ENCODE data around the gene GATAD2A.

The GATAD2A gene

DNA sequence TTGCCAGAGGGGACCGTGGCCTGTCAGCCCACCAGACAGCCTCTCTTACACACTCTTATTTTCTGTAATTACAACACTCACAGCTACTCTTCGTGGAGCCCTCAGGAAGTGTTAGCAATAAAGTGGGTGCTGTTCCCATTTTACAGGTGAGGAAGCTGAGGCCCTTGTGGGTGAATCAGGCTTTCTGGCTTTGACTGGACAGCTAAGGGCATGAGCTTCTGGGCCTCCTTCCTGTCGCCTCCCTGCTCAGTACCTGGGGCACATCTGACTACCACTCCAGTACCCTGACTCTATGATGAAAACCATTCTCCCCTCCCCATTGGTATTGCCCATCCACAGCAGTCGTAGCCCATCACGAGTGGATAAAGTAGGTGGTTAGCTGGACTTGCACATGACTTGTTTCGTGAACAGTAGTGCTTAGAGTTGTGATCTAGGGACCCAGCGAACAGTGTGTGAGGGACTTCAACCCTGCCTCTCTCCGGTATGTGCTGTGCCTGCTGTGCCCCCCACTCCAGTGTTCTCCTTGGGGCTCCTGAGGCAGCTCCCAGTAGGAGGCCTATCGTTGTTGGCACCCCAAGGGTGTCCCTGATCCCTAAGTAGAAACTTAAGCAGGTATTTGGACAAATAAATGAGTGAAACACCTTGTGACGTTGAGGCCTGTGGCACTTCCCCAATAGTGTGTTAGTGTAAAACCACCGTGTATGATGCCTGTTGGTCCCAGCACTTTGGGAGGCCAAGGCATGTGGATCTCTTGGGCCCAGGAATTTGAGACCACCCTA lies 38.6 kb downstream of the GATAD2A start:
- no peak for FAIRE-seq
- TF ChIP-seq, protein P1, sequence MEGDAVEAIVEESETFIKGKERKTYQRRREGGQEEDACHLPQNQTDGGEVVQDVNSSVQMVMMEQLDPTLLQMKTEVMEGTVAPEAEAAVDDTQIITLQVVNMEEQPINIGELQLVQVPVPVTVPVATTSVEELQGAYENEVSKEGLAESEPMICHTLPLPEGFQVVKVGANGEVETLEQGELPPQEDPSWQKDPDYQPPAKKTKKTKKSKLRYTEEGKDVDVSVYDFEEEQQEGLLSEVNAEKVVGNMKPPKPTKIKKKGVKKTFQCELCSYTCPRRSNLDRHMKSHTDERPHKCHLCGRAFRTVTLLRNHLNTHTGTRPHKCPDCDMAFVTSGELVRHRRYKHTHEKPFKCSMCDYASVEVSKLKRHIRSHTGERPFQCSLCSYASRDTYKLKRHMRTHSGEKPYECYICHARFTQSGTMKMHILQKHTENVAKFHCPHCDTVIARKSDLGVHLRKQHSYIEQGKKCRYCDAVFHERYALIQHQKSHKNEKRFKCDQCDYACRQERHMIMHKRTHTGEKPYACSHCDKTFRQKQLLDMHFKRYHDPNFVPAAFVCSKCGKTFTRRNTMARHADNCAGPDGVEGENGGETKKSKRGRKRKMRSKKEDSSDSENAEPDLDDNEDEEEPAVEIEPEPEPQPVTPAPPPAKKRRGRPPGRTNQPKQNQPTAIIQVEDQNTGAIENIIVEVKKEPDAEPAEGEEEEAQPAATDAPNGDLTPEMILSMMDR (IDR thresholded peaks at IDR 0.05; ENCODE audit: insufficient read depth, missing control alignments) = no peak
- no peak for DNase-seq (ENCODE audit: insufficient read length, low spot score)

DNA sequence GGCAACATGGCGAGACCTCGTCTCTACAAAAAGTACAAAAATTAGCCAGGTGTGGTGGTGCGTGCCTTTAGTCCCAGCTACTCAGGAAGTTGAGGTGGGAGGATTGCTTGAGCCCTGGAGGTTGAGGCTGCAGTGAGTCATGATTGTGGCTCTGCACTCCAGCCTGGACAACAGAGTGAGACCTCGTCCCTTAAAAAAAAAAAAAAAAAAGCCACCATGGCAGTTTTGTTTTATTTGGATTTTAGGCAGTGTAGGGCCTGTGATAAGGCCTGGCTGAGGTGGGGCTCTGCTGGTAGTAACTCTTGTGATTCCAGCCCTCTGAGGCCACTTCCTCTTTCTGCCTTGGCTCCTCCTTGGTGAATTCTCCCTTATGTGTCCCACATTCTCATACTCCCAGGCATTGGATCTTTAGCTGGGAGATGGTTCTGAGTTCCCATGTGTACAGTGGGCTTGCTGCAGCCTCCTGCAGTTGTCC lies 39.2 kb downstream of the GATAD2A start:
- DNase-seq (ENCODE audit: insufficient read length, low spot score) (no peak), FAIRE-seq (no peak)
- TF ChIP-seq, protein P1 (IDR thresholded peaks at IDR 0.05; ENCODE audit: insufficient read depth, missing control alignments) = no peak

GRCh38 chr19:19445288-19445687 lies 39.8 kb downstream of the GATAD2A start:
- DNase-seq (ENCODE audit: insufficient read length, low spot score) (no peak), FAIRE-seq (no peak)
- TF ChIP-seq, protein P1 (IDR thresholded peaks at IDR 0.05; ENCODE audit: insufficient read depth, missing control alignments) = no peak

DNA sequence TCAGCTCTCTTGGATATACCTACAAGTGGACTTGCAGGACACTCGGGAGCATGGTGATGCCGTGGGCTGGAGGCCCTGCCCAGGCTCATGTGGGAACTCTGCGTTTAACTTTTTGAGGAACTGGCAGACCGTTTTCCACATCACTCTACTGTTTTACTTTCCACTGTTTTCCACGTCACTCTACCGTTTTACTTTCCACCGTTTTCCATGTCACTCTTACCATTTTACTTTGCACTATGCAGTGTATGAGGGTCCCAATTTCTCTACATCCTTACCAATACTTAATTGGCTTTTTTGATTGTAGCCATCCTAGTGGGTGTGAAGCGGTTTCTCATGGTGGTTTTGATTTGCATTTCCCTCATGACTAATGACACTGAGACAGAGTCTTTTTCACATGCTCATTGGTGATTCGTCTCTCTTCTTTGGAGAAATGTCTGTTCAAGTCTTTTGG lies 40.5 kb downstream of the GATAD2A start:
- no peak for DNase-seq (ENCODE audit: insufficient read length, low spot score)
- FAIRE-seq = no peak
- TF ChIP-seq, protein P1 (IDR thresholded peaks at IDR 0.05; ENCODE audit: insufficient read depth, missing control alignments) = no peak

DNA sequence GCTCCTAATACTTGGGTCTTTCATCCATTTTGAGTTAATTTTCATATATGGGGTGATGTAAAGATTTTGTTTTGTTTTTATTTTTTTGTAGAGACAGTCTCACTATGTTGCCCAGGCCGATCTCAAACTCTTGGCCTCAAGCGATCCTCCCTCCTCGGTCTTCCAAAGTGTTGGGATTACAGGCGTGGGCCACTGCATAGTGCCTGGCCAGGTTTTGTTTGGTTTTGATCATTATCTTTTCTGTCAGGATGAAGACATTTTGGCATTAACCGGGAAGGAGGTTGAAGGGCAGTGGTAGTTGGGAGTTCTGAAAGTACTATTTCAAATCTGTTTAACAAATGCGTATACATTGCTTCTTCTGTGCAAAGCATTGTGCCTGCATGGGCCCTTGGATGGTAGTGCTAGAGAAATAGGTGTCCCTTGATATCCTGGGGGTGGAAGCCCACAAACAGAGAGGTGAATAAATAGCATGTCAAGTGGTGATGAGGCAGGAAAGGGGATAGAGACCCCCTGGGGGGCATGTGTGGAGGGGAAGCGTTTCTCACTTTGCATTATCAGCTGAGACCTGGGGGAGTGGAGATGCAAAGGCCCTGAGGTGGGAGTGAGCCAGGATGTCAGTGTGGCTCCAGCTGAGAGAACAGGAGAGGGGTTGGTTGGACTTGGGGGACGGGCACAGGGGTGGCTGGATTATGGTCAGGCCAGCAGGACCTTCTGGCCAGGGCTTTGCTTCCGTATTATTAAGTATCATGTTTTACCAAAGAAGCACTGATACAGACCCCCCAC lies 41.4 kb downstream of the GATAD2A start:
- no peak for FAIRE-seq
- DNase-seq (ENCODE audit: insufficient read length, low spot score) = no peak
- TF ChIP-seq, protein P1 (IDR thresholded peaks at IDR 0.05; ENCODE audit: insufficient read depth, missing control alignments) = no peak

DNA sequence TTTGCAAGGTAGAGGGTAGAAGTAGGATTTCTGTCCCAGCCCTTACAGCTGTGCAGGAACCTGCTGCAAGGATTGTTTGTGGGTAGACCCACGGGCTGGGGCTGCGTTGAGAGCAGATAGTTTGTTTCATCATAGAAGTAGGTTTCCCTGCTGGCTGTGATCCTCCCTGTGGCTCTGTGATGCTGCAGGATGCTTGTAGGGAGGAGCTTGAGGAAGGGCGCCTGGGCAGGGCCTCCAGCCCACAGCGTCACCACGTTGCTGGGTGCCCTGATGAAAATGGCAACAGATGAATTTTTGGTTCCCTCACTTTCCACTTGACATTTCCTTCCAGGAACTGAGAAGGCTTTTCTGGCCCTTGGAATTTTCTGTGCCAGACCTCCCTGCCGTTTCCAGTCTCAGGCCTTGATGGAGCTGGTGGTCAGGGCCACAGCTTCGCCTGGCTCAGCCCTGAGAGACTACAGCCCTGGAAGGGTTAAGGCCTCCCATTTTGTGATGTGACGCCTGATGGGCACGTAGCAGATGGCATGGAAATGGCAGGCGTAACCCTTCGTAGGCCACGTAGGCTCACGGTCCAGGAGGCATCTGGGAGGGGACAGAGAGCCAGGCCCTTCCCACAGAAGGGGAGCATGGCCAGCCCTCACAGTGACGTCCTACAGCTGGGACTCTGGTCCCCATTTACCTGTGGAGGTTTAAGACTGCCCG lies 42.2 kb downstream of the GATAD2A start:
- TF ChIP-seq, protein P1 (IDR thresholded peaks at IDR 0.05; ENCODE audit: insufficient read depth, missing control alignments) = no peak
- DNase-seq (ENCODE audit: insufficient read length, low spot score) (no peak), FAIRE-seq (no peak)
